ENCODE results near the gene BCAS4. TPM values are rescaled to one million over a fixed set of nuclear protein-coding genes. Genes with fewer than 3 reads are reported as not detected.

The BCAS4 gene
- total RNA-seq, 4 donors from 2014 or later, result 0.18 to 2.3 (median 0.54) TPM

GRCh38 chr20:50915424-50915823, 120.6 kb downstream of the BCAS4 start:
- peak overlapping the region in 1 of 4 donors; percentile 33 for H3K27ac ChIP-seq
- no peaks in the 10 kb centered on the region for H3K36me3 ChIP-seq
- intact Hi-C loops (cut with DNase I), result no loop called here
- peaks cover 10 to 97% (median 47%) of the 10 kb centered on the region in 3 donors for H3K4me1 ChIP-seq
- 49 to 52% methylated on average over 3 of the region's 3 CpGs for WGBS, 2 donors
- no peaks in the 10 kb centered on the region for H3K9me3 ChIP-seq
- TF ChIP-seq POLR2A (IDR thresholded peaks at IDR 0.05) (no peak), CTCF (IDR thresholded peaks at IDR 0.05) (no peak)
- no peaks in the 10 kb centered on the region for H3K27me3 ChIP-seq
- H3K4me3 ChIP-seq, result no peak overlapping the region
- no peak for DNase-seq

- TF ChIP-seq POLR2A (IDR thresholded peaks at IDR 0.05) (no peak), CTCF (IDR thresholded peaks at IDR 0.05) (no peak)
- Histone ChIP-seq H3K4me1 (peaks cover 10 to 97% (median 40%) of the 10 kb centered on the region in 3 donors), H3K9me3 (no peaks in the 10 kb centered on the region), H3K4me3 (no peak overlapping the region), H3K36me3 (no peaks in the 10 kb centered on the region), H3K27ac (peak overlapping the region in 2 of 4 donors; percentile 22 to 33), H3K27me3 (no peaks in the 10 kb centered on the region)
- intact Hi-C loops (cut with DNase I), result no loop called here
- DNase-seq, result no peak
- 35 to 45% methylated on average over 5 of the region's 5 CpGs for WGBS, 2 donors
These were observed 121.4 kb downstream of the BCAS4 start for GRCh38 chr20:50916257-50916656.

GRCh38 chr20:50916934-50917333, 122.1 kb downstream of the BCAS4 start:
- DNase-seq, result no peak
- Histone ChIP-seq H3K36me3 (no peaks in the 10 kb centered on the region), H3K9me3 (no peaks in the 10 kb centered on the region), H3K4me3 (no peak overlapping the region), H3K27ac (peak overlapping the region in 1 of 4 donors; percentile 33), H3K27me3 (no peaks in the 10 kb centered on the region), H3K4me1 (peaks cover 10 to 97% (median 39%) of the 10 kb centered on the region in 3 donors)
- intact Hi-C loops (cut with DNase I), result no loop called here
- TF ChIP-seq CTCF (IDR thresholded peaks at IDR 0.05) (no peak), POLR2A (IDR thresholded peaks at IDR 0.05) (no peak)
- 51 to 55% methylated on average over 3 of the region's 3 CpGs for WGBS, 2 donors

- no peaks in the 10 kb centered on the region for H3K9me3 ChIP-seq
- DNase-seq, result no peak
- no peak for TF ChIP-seq POLR2A (IDR thresholded peaks at IDR 0.05)
- no peak for TF ChIP-seq CTCF (IDR thresholded peaks at IDR 0.05)
- H3K36me3 ChIP-seq, result peaks cover 0 to 9% (median 0%) of the 10 kb centered on the region in 3 donors
- no peaks in the 10 kb centered on the region for H3K27me3 ChIP-seq
- H3K27ac ChIP-seq, result peak overlapping the region in 1 of 4 donors; percentile 19
- 41 to 49% methylated on average over 3 of the region's 3 CpGs for WGBS, 2 donors
- intact Hi-C loops (cut with DNase I), result no loop called here
- no peak overlapping the region for H3K4me3 ChIP-seq
- H3K4me1 ChIP-seq, result peaks cover 10 to 100% (median 41%) of the 10 kb centered on the region in 3 donors
These were observed 123.5 kb downstream of the BCAS4 start for GRCh38 chr20:50918403-50918802.

GRCh38 chr20:50919567-50919966, 124.7 kb downstream of the BCAS4 start:
- WGBS, 2 donors, result 34 to 39% methylated on average over 6 of the region's 6 CpGs
- peaks cover 0 to 18% (median 0%) of the 10 kb centered on the region in 3 donors for H3K36me3 ChIP-seq
- H3K27me3 ChIP-seq, result no peaks in the 10 kb centered on the region
- H3K9me3 ChIP-seq, result no peaks in the 10 kb centered on the region
- DNase-seq, result no peak
- H3K4me3 ChIP-seq, result no peak overlapping the region
- H3K27ac ChIP-seq, result no peak overlapping the region
- H3K4me1 ChIP-seq, result peaks cover 4 to 100% (median 51%) of the 10 kb centered on the region in 3 donors
- no peak for TF ChIP-seq CTCF (IDR thresholded peaks at IDR 0.05)
- intact Hi-C loops (cut with DNase I), result no loop called here

Data from esophagus squamous epithelium (tissue), 5 donors.